ENCODE results near the gene AMER1.

Gene AMER1

GRCh38 chrX:64190136-64190740, 15.3 kb downstream of the AMER1 start:
- no peak for DNase-seq (ENCODE audit: low spot score)
- Histone ChIP-seq H2BK15ac (ENCODE audit: low read length) (no peak overlapping the region), H3K23ac (ENCODE audit: low read depth, low read length, poor library complexity) (no peak overlapping the region), H2BK120ac (ENCODE audit: low read depth, low read length) (no peak overlapping the region), H2AFZ (ENCODE audit: low read length) (no peak overlapping the region), H3K36me3 (replicated peaks in 1 of 2; ENCODE audit: control insufficient read depth in 2 of 2, insufficient read depth in 2 of 2, low read length in 2 of 2) (peaks cover 8 to 56% of the 10 kb centered on the region in 2 donors), H3K18ac (ENCODE audit: low read length) (no peak overlapping the region), H4K91ac (ENCODE audit: low read depth, low read length, poor library complexity) (no peak overlapping the region), H3K27ac (replicated peaks; ENCODE audit: low read length) (no peak overlapping the region), H3K14ac (ENCODE audit: low read length) (no peak overlapping the region), H4K8ac (ENCODE audit: low read depth, low read length) (no peak overlapping the region), H3K4ac (ENCODE audit: low read length) (no peak overlapping the region), H3K4me2 (ENCODE audit: insufficient read depth, low read length, poor library complexity, severe bottlenecking) (no peak overlapping the region), H2AK5ac (ENCODE audit: low read depth, low read length) (no peak overlapping the region), H3K9ac (ENCODE audit: low read depth, low read length, poor library complexity) (no peak overlapping the region), H2BK5ac (ENCODE audit: low read length) (no peak overlapping the region), H3K4me1 (ENCODE audit: control insufficient read depth in 2 of 2, insufficient read depth in 1 of 2, low read depth in 1 of 2, low read length in 2 of 2) (no peaks in the 10 kb centered on the region), H3K79me1 (ENCODE audit: low read depth, low read length) (no peaks in the 10 kb centered on the region), H3K9me3 (replicated peaks in 1 of 2; ENCODE audit: control insufficient read depth in 2 of 2, insufficient read depth in 1 of 2, low read depth in 1 of 2, low read length in 2 of 2) (no peaks in the 10 kb centered on the region), H3K27me3 (ENCODE audit: control insufficient read depth in 3 of 3, insufficient read depth in 3 of 3, low read depth in 1 of 3, low read length in 3 of 3) (no peaks in the 10 kb centered on the region), H2BK12ac (ENCODE audit: low read length) (no peak overlapping the region), H3K4me3 (ENCODE audit: low read length in 2 of 2) (no peak overlapping the region)
- WGBS, 2 donors (ENCODE audit: extremely low coverage in 2 of 2, insufficient read length in 2 of 2, insufficient replicate concordance in 1 of 2) = no CpG with 5 or more reads among the region's 10 CpGs

GRCh38 chrX:64188901-64189300, 16.6 kb downstream of the AMER1 start:
- H2BK5ac ChIP-seq (ENCODE audit: low read length) = no peak overlapping the region
- no peaks in the 10 kb centered on the region for H3K27me3 ChIP-seq (ENCODE audit: control insufficient read depth in 3 of 3, insufficient read depth in 3 of 3, low read depth in 1 of 3, low read length in 3 of 3)
- no peak overlapping the region for H4K8ac ChIP-seq (ENCODE audit: low read depth, low read length)
- no peak overlapping the region for H3K27ac ChIP-seq (replicated peaks; ENCODE audit: low read length)
- no peak overlapping the region for H4K91ac ChIP-seq (ENCODE audit: low read depth, low read length, poor library complexity)
- H3K23ac ChIP-seq (ENCODE audit: low read depth, low read length, poor library complexity) = no peak overlapping the region
- H3K9ac ChIP-seq (ENCODE audit: low read depth, low read length, poor library complexity) = no peak overlapping the region
- H3K79me1 ChIP-seq (ENCODE audit: low read depth, low read length) = no peaks in the 10 kb centered on the region
- DNase-seq (ENCODE audit: low spot score) = no peak
- H2BK15ac ChIP-seq (ENCODE audit: low read length) = no peak overlapping the region
- H3K4me2 ChIP-seq (ENCODE audit: insufficient read depth, low read length, poor library complexity, severe bottlenecking) = no peak overlapping the region
- H3K9me3 ChIP-seq (replicated peaks in 1 of 2; ENCODE audit: control insufficient read depth in 2 of 2, insufficient read depth in 1 of 2, low read depth in 1 of 2, low read length in 2 of 2) = no peaks in the 10 kb centered on the region
- no peak overlapping the region for H3K4ac ChIP-seq (ENCODE audit: low read length)
- no peak overlapping the region for H3K14ac ChIP-seq (ENCODE audit: low read length)
- H3K18ac ChIP-seq (ENCODE audit: low read length) = no peak overlapping the region
- no peak overlapping the region for H2AK5ac ChIP-seq (ENCODE audit: low read depth, low read length)
- H2BK12ac ChIP-seq (ENCODE audit: low read length) = no peak overlapping the region
- H2AFZ ChIP-seq (ENCODE audit: low read length) = no peak overlapping the region
- no CpG with 5 or more reads among the region's 3 CpGs for WGBS, 2 donors (ENCODE audit: extremely low coverage in 2 of 2, insufficient read length in 2 of 2, insufficient replicate concordance in 1 of 2)
- no peak overlapping the region for H2BK120ac ChIP-seq (ENCODE audit: low read depth, low read length)
- H3K4me3 ChIP-seq (ENCODE audit: low read length in 2 of 2) = no peak overlapping the region
- H3K4me1 ChIP-seq (ENCODE audit: control insufficient read depth in 2 of 2, insufficient read depth in 1 of 2, low read depth in 1 of 2, low read length in 2 of 2) = no peaks in the 10 kb centered on the region
- H3K36me3 ChIP-seq (replicated peaks in 1 of 2; ENCODE audit: control insufficient read depth in 2 of 2, insufficient read depth in 2 of 2, low read length in 2 of 2) = peaks cover 8 to 56% of the 10 kb centered on the region in 2 donors

DNA sequence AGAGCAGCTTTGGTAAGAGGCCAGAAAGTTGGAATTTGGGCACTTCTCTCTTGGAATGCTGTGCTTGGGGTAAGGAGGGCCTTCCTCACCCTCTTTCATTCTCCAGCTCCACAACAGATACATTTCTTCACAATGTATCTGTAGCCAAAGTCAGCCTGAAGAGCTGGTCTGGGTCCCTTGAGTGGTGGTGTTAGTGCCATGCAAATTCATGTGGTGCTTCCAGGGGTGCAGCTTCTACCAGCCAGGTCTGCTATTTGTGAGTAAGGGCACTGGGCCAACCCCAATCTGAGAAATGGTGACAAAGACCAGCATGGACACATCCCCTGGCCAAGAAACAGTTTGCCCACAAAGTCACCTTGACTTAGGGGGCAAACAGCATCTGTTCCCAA, 17.8 kb downstream of the AMER1 start:
- Histone ChIP-seq H2AFZ (ENCODE audit: low read length) (no peak overlapping the region), H3K9ac (ENCODE audit: low read depth, low read length, poor library complexity) (no peak overlapping the region), H3K27ac (replicated peaks; ENCODE audit: low read length) (no peak overlapping the region), H2BK12ac (ENCODE audit: low read length) (no peak overlapping the region), H4K8ac (ENCODE audit: low read depth, low read length) (no peak overlapping the region), H3K18ac (ENCODE audit: low read length) (no peak overlapping the region), H3K4me3 (ENCODE audit: low read length in 2 of 2) (no peak overlapping the region), H3K23ac (ENCODE audit: low read depth, low read length, poor library complexity) (no peak overlapping the region), H3K36me3 (replicated peaks in 1 of 2; ENCODE audit: control insufficient read depth in 2 of 2, insufficient read depth in 2 of 2, low read length in 2 of 2) (peaks cover 6 to 46% of the 10 kb centered on the region in 2 donors), H2BK120ac (ENCODE audit: low read depth, low read length) (no peak overlapping the region), H3K4me2 (ENCODE audit: insufficient read depth, low read length, poor library complexity, severe bottlenecking) (no peak overlapping the region), H3K14ac (ENCODE audit: low read length) (no peak overlapping the region), H2AK5ac (ENCODE audit: low read depth, low read length) (no peak overlapping the region), H2BK15ac (ENCODE audit: low read length) (no peak overlapping the region), H3K4me1 (ENCODE audit: control insufficient read depth in 2 of 2, insufficient read depth in 1 of 2, low read depth in 1 of 2, low read length in 2 of 2) (no peaks in the 10 kb centered on the region), H3K27me3 (ENCODE audit: control insufficient read depth in 3 of 3, insufficient read depth in 3 of 3, low read depth in 1 of 3, low read length in 3 of 3) (no peaks in the 10 kb centered on the region), H4K91ac (ENCODE audit: low read depth, low read length, poor library complexity) (no peak overlapping the region), H3K79me1 (ENCODE audit: low read depth, low read length) (no peaks in the 10 kb centered on the region), H3K9me3 (replicated peaks in 1 of 2; ENCODE audit: control insufficient read depth in 2 of 2, insufficient read depth in 1 of 2, low read depth in 1 of 2, low read length in 2 of 2) (no peaks in the 10 kb centered on the region), H2BK5ac (ENCODE audit: low read length) (no peak overlapping the region), H3K4ac (ENCODE audit: low read length) (no peak overlapping the region)
- no peak for DNase-seq (ENCODE audit: low spot score)

DNA sequence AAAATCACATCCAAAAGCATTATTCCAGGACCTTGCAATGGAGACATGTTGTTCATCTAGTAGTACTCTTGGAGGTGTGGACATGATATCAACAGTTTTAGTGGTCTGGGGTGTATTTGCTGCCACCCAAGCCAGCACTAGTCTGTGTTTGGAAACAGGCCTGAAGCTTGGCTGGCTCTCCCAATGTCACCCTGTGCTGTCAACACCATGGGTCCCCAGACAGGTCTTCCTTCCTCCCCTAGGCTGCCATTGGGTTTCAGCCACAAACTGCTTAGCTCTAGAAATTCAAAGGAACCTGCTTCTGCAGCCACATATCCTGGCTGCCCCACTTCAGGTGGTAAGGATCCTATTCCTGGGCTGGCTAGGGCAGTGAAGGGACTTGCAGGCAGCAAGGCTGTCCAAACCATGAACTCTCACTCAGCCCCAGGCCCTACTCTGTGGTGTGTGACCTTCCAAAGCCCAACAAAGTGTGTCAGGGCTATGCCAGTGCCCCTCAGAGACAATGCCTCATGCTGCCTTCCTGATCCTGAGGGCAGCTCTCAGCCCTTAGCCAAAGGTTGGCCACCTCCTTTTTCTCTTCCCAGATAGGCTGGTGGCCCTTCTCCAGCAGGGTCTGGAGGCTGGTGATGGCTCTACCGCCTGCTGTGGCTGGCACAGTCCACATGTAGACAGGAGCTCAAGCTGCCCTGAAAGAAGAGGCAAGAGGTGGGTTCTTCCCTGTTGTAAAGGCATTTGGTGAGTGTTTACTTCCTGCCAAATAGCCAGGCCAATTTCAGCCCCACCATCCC, 18.3 kb downstream of the AMER1 start:
- Histone ChIP-seq H2AK5ac (ENCODE audit: low read depth, low read length) (no peak overlapping the region), H2BK15ac (ENCODE audit: low read length) (no peak overlapping the region), H4K91ac (ENCODE audit: low read depth, low read length, poor library complexity) (no peak overlapping the region), H3K27me3 (ENCODE audit: control insufficient read depth in 3 of 3, insufficient read depth in 3 of 3, low read depth in 1 of 3, low read length in 3 of 3) (no peaks in the 10 kb centered on the region), H3K36me3 (replicated peaks in 1 of 2; ENCODE audit: control insufficient read depth in 2 of 2, insufficient read depth in 2 of 2, low read length in 2 of 2) (peaks cover 3 to 40% of the 10 kb centered on the region in 2 donors), H3K9me3 (replicated peaks in 1 of 2; ENCODE audit: control insufficient read depth in 2 of 2, insufficient read depth in 1 of 2, low read depth in 1 of 2, low read length in 2 of 2) (no peaks in the 10 kb centered on the region), H3K9ac (ENCODE audit: low read depth, low read length, poor library complexity) (no peak overlapping the region), H2BK5ac (ENCODE audit: low read length) (no peak overlapping the region), H3K14ac (ENCODE audit: low read length) (no peak overlapping the region), H3K18ac (ENCODE audit: low read length) (no peak overlapping the region), H3K27ac (replicated peaks; ENCODE audit: low read length) (no peak overlapping the region), H2AFZ (ENCODE audit: low read length) (no peak overlapping the region), H3K79me1 (ENCODE audit: low read depth, low read length) (no peaks in the 10 kb centered on the region), H2BK120ac (ENCODE audit: low read depth, low read length) (no peak overlapping the region), H3K4me3 (ENCODE audit: low read length in 2 of 2) (no peak overlapping the region), H2BK12ac (ENCODE audit: low read length) (no peak overlapping the region), H3K23ac (ENCODE audit: low read depth, low read length, poor library complexity) (no peak overlapping the region), H3K4ac (ENCODE audit: low read length) (no peak overlapping the region), H3K4me1 (ENCODE audit: control insufficient read depth in 2 of 2, insufficient read depth in 1 of 2, low read depth in 1 of 2, low read length in 2 of 2) (no peaks in the 10 kb centered on the region), H3K4me2 (ENCODE audit: insufficient read depth, low read length, poor library complexity, severe bottlenecking) (no peak overlapping the region), H4K8ac (ENCODE audit: low read depth, low read length) (no peak overlapping the region)
- no peak for DNase-seq (ENCODE audit: low spot score)
- WGBS, 2 donors (ENCODE audit: extremely low coverage in 2 of 2, insufficient read length in 2 of 2, insufficient replicate concordance in 1 of 2) = no CpG with 5 or more reads among the region's 1 CpG
